Measurements from ENCODE around the gene CRYGS.

DNA sequence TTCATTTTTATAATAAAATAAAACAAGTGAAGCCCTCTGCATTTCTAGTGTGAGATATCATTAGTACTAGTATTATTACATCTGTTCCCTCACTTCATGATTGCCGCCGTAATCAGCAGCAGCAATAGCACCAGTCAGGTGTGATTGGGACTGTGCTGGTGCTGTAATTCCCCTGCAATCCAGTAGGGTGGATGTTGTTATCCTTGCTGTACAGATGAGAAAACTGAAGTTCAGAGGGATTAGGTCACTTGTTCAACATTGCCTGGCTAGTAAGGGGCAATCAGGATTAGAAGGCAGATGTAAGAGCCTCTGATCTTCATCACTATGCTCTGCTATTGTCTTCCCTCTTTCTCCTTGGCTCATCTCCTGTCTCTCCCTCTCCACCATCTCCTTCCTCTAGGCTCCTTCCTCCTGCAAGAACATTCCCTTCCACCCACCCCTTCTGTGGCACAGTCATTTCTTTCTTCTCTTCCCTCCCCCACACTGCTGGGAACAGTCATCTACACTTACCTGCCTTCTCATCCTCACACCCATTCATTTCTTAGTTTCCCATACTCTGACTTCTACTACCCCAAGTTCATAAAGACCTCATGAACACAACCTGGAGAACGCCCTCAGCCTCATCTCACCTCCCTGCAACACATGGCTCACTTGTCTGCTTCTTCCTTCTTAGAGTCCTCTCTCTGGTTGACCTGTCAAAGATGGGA, 29.7 kb downstream of the CRYGS start:
- TF ChIP-seq, protein P1, sequence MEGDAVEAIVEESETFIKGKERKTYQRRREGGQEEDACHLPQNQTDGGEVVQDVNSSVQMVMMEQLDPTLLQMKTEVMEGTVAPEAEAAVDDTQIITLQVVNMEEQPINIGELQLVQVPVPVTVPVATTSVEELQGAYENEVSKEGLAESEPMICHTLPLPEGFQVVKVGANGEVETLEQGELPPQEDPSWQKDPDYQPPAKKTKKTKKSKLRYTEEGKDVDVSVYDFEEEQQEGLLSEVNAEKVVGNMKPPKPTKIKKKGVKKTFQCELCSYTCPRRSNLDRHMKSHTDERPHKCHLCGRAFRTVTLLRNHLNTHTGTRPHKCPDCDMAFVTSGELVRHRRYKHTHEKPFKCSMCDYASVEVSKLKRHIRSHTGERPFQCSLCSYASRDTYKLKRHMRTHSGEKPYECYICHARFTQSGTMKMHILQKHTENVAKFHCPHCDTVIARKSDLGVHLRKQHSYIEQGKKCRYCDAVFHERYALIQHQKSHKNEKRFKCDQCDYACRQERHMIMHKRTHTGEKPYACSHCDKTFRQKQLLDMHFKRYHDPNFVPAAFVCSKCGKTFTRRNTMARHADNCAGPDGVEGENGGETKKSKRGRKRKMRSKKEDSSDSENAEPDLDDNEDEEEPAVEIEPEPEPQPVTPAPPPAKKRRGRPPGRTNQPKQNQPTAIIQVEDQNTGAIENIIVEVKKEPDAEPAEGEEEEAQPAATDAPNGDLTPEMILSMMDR (IDR thresholded peaks at IDR 0.05; ENCODE audit: low read length) = peak; percentile 48
- TF ChIP-seq EZH2 (optimal IDR thresholded peaks at IDR 0.05; ENCODE audit: low read depth, low read length) (no peak), EZH2phosphoT487 (IDR thresholded peaks at IDR 0.05; ENCODE audit: low read length) (no peak)

Data from MM.1S (cell line).